B cell (primary cell): ENCODE results near the gene PHLDB3. TPM values are rescaled to one million over a fixed set of nuclear protein-coding genes. Genes with fewer than 3 reads are reported as not detected.

Experiments used
- ATAC-seq: fragments of 200-7000 bp; cut with Tn5 transposase; one replicate; pipeline ENCODE4 v1.10.0; 2021; ENCODE audit warnings: low read depth, mild to moderate bottlenecking, moderate number of reproducible peaks, moderate library complexity
- CTCF ChIA-PET: fragments of 350-600 bp; sonication (Branson Sonifier 250); formaldehyde crosslinking; loops from one replicate; lab custom pipeline; 2021; ENCODE audit warnings: antibody characterized with exemption, inconsistent platforms; lab: Charles Lee
- POLR2A ChIA-PET: fragments of 350-600 bp; sonication (Branson Sonifier 250); formaldehyde crosslinking; loops from one replicate; lab custom pipeline; 2021; ENCODE audit warnings: antibody characterized with exemption; lab: Charles Lee
- DNase-seq: peaks from one replicate; pipeline ENCODE4 v3.0.0; 2013
- H2AFZ ChIP-seq: 2 replicates; pipeline ENCODE4 v1.6.1; 2012; ENCODE audit warnings: mild to moderate bottlenecking, low read depth, low read length; ENCODE audit not compliant: insufficient read depth, poor library complexity, severe bottlenecking
- H3K27ac ChIP-seq, 2 donors: 1 replicate in 1 of 2; 2 replicates in 1 of 2; pipeline ENCODE4 v1.5.1; 2012 to 2013; ENCODE audit warnings: low read length in 2 of 2, mild to moderate bottlenecking in 2 of 2, moderate library complexity in 1 of 2
- H3K27me3 ChIP-seq, 4 experiments: fragments of 200-600 bp in 1 of 4; sonication (generic) in 1 of 4; replicated peaks in 1 of 4; 1 replicate in 2 of 4; 2 replicates in 2 of 4; pipeline versions ENCODE4 v1.6.1 to v1.7.0; 2013 to 2016; ENCODE audit warnings: low read length in 3 of 4, mild to moderate bottlenecking in 2 of 4, mixed read lengths in 1 of 4, moderate library complexity in 1 of 4; ENCODE audit not compliant: insufficient read depth in 4 of 4, control insufficient read depth in 3 of 4; ENCODE audit errors: control extremely low read depth in 1 of 4
- H3K36me3 ChIP-seq, 2 experiments: replicated peaks in 1 of 2; 1 replicate in 1 of 2; 2 replicates in 1 of 2; pipeline versions ENCODE4 v1.6.1 to v1.7.1; 2013; ENCODE audit warnings: low read length in 1 of 2; ENCODE audit not compliant: insufficient read depth in 2 of 2, control insufficient read depth in 1 of 2; ENCODE audit errors: control extremely low read depth in 1 of 2, extremely low read depth in 1 of 2
- H3K4me1 ChIP-seq, 2 donors: fragments of 200-600 bp in 1 of 2; sonication (generic) in 1 of 2; 1 replicate in 1 of 2; 2 replicates in 1 of 2; pipeline versions ENCODE4 v1.5.1 to v1.6.1; 2013 to 2017; ENCODE audit warnings: low read length in 2 of 2; ENCODE audit not compliant: control insufficient read depth in 2 of 2, insufficient read depth in 2 of 2
- H3K4me2 ChIP-seq: replicated peaks from 2 replicates; pipeline ENCODE3; 2012; ENCODE audit warnings: mild to moderate bottlenecking, low read depth, low read length; ENCODE audit not compliant: poor library complexity, severe bottlenecking
- H3K4me3 ChIP-seq, 5 experiments: fragments of 200-600 bp in 1 of 5; sonication (generic) in 1 of 5; 1 replicate in 3 of 5; 2 replicates in 2 of 5; pipeline versions ENCODE4 v1.5.1 to v1.7.0; 2011 to 2016; ENCODE audit warnings: low read length in 4 of 5, mild to moderate bottlenecking in 4 of 5, low read depth in 2 of 5, control low read depth in 1 of 5, moderate library complexity in 1 of 5; ENCODE audit not compliant: insufficient read depth in 1 of 5; ENCODE audit errors: control extremely low read depth in 1 of 5, extremely low read depth in 1 of 5
- H3K79me2 ChIP-seq: fragments of 200-600 bp; sonication (generic); one replicate; pipeline ENCODE4 v1.6.0; 2016; ENCODE audit warnings: low read length; ENCODE audit not compliant: control insufficient read depth, insufficient read depth
- H3K9ac ChIP-seq: fragments of 200-600 bp; sonication (generic); 2 replicates; pipeline ENCODE4 v1.6.1; 2017; ENCODE audit warnings: mild to moderate bottlenecking, low read length, moderate library complexity
- H3K9me3 ChIP-seq, 3 donors: one replicate each; pipeline versions ENCODE4 v1.6.1 to v1.7.1; 2013; ENCODE audit warnings: low read length in 2 of 3; ENCODE audit not compliant: control insufficient read depth in 2 of 3, insufficient read depth in 1 of 3; ENCODE audit errors: control extremely low read depth in 1 of 3
- H4K20me1 ChIP-seq: 2 replicates; pipeline ENCODE4 v1.6.0; 2012; ENCODE audit warnings: mild to moderate bottlenecking, low read length; ENCODE audit not compliant: insufficient read depth, control insufficient read depth, poor library complexity, severe bottlenecking
- H3K27ac Mint-ChIP-seq: one replicate; pipeline ENCODE4 v1.8.0; 2021; ENCODE audit warnings: mixed read lengths
- H3K27me3 Mint-ChIP-seq: one replicate; pipeline ENCODE4 v1.8.0; 2021; ENCODE audit warnings: mixed read lengths
- H3K4me1 Mint-ChIP-seq: one replicate; pipeline ENCODE4 v1.8.0; 2021; ENCODE audit warnings: mixed read lengths
- H3K4me3 Mint-ChIP-seq: one replicate; pipeline ENCODE4 v1.8.0; 2021; ENCODE audit warnings: mixed read lengths
- H3K9me3 Mint-ChIP-seq: one replicate; pipeline ENCODE4 v1.8.0; 2022; ENCODE audit warnings: mixed read lengths; ENCODE audit not compliant: insufficient read depth
- CTCF ChIP-seq: fragments of 200-600 bp; IDR thresholded peaks from one replicate; pipeline ENCODE4 v1.8.0; 2022; ENCODE audit warnings: antibody characterized with exemption, mild to moderate bottlenecking
- EZH2 ChIP-seq: IDR thresholded peaks from 2 replicates; pipeline ENCODE4 v1.6.1; 2012; ENCODE audit warnings: borderline replicate concordance, low read depth, mild to moderate bottlenecking, moderate library complexity, low read length; ENCODE audit not compliant: insufficient read depth, poor library complexity, severe bottlenecking
- WGBS: methylation state at CpG from one replicate; pipeline ENCODE4 v1.1.5; 2013; ENCODE audit warnings: missing lambda C conversion rate; ENCODE audit not compliant: insufficient coverage; 5-methylcytosine and 5-hydroxymethylcytosine counted together
- intact Hi-C: fragments of 100-400 bp; cut with micrococcal nuclease; formaldehyde crosslinking; loops from one replicate; pipeline ENCODE4 v1.10.0; 2022
- polyA plus RNA-seq: library from polyadenylated mRNA; depleted of rRNA; stranded (reverse); fragments of >200 nt; gene quantifications from 2 replicates; pipeline ENCODE4 v1.2.3, GENCODE V29; 2012
- total RNA-seq, 2 donors: library from RNA; stranded (reverse); fragments of 120-200 nt in 1 of 2; gene quantifications; 1 replicate in 1 of 2; 2 replicates in 1 of 2; pipeline versions ENCODE4 v1.2.3 to v1.2.4, GENCODE V29; 2013 to 2022

Gene PHLDB3
- total and polyA plus RNA-seq, 2 donors (not counting 1 experiment from before 2014, with no cell fraction given), result 10.2 to 30.7 TPM

GRCh38 chr19:43439032-43439708 lies 65.4 kb downstream of the PHLDB3 start:
- ChIA-PET CTCF (interaction anchor here (0.8 to 10.1 kb wide), 12 partner anchors 8 to 348 kb away, joined by 3 to 127 read pairs (median 4); no protein-coding TSS in a partner anchor), POLR2A (interaction anchor here (0.5 to 2.0 kb wide), 5 partner anchors 13 to 94 kb away, joined by 3 to 14 read pairs (median 4); partner anchors contain the start of gene ZNF575)
- Histone ChIP-seq H3K9ac (peak overlapping the region; percentile 33), H3K36me3 (no peaks in the 10 kb centered on the region), H3K27me3 (no peaks in the 10 kb centered on the region), H3K27ac (peak overlapping the region; percentile 6 to 77), H3K4me2 (peak overlapping the region; percentile 62), H3K4me1 (peaks cover 22 to 28% of the 10 kb centered on the region in 2 donors), H3K4me3 (peak overlapping the region in 1 of 5 experiments; percentile 34), H4K20me1 (no peaks in the 10 kb centered on the region), H3K79me2 (no peaks in the 10 kb centered on the region), H3K9me3 (peaks cover 0 to 7% (median 0%) of the 10 kb centered on the region in 3 donors), H2AFZ (no peak overlapping the region)
- H3K4me1 Mint-ChIP-seq, result peaks cover 29% of the 10 kb centered on the region
- intact Hi-C loops, result no loop called here
- ATAC-seq, result peak; percentile 80
- 72% methylated on average over 6 of the region's 14 CpGs for WGBS
- peak; percentile 68 for DNase-seq
- no peaks in the 10 kb centered on the region for H3K27me3 Mint-ChIP-seq
- TF ChIP-seq CTCF (no peak), EZH2 (no peak)
- peak overlapping the region; percentile 40 for H3K4me3 Mint-ChIP-seq
- H3K9me3 Mint-ChIP-seq, result no peaks in the 10 kb centered on the region
- H3K27ac Mint-ChIP-seq, result peak overlapping the region; percentile 83
